IMR-90 (cell line): ENCODE measurements around the gene TBCD. TPM values are rescaled to one million over a fixed set of nuclear protein-coding genes. Genes with fewer than 3 reads are reported as not detected.

Source experiments
- ATAC-seq: fragments of 200-7000 bp; cut with Tn5 transposase; 2 replicates; pipeline ENCODE4 v1.9.1; 2020; ENCODE audit warnings: low read depth, mild to moderate bottlenecking, moderate library complexity
- BruUV-seq: library from RNA; stranded (reverse); fragments of 400-500 nt; replicated peaks from 2 replicates; lab custom pipeline; 2021; lab: Mats Ljungman, UMichigan
- CTCF ChIA-PET: fragments of 300-600 bp; formaldehyde crosslinking; extraction: SDS; loops from one replicate; lab custom pipeline; 2021; ENCODE audit warnings: antibody characterized with exemption; lab: Yijun Ruan, JAX
- POLR2A ChIA-PET: fragments of 300-600 bp; sonication (Branson Sonifier 250); formaldehyde crosslinking; loops from one replicate; lab custom pipeline; 2022; ENCODE audit warnings: antibody characterized with exemption; ENCODE audit not compliant: unreplicated experiment; lab: Charles Lee
- DNase-seq: peaks from one replicate; pipeline ENCODE4 v3.0.0; 2013
- H2AFZ ChIP-seq: replicated peaks from 2 replicates; pipeline ENCODE3; 2013; ENCODE audit warnings: low read length, mild to moderate bottlenecking; ENCODE audit not compliant: poor library complexity
- H2AK5ac ChIP-seq: 2 replicates; pipeline ENCODE4 v1.6.1; 2013; ENCODE audit warnings: low read depth, low read length, inconsistent platforms
- H2AK9ac ChIP-seq: replicated peaks from 2 replicates; pipeline ENCODE3; 2013; ENCODE audit warnings: mild to moderate bottlenecking, low read depth, low read length, moderate library complexity; ENCODE audit not compliant: poor library complexity
- H2BK120ac ChIP-seq: 2 replicates; pipeline ENCODE4 v1.6.1; 2013; ENCODE audit warnings: low read depth, low read length, inconsistent platforms
- H2BK15ac ChIP-seq: 3 replicates; pipeline ENCODE4 v1.6.1; 2013; ENCODE audit warnings: low read depth, low read length, inconsistent platforms
- H2BK20ac ChIP-seq: 2 replicates; pipeline ENCODE4 v1.6.1; 2013; ENCODE audit warnings: low read depth, mild to moderate bottlenecking, inconsistent platforms, low read length, moderate library complexity
- H2BK5ac ChIP-seq: 2 replicates; pipeline ENCODE4 v1.6.1; 2013; ENCODE audit warnings: mild to moderate bottlenecking, low read depth, low read length, inconsistent platforms; ENCODE audit not compliant: poor library complexity, severe bottlenecking
- H3K14ac ChIP-seq: replicated peaks from 2 replicates; pipeline ENCODE4 v1.6.1; 2013; ENCODE audit warnings: low read depth, low read length, inconsistent platforms
- H3K18ac ChIP-seq: 2 replicates; pipeline ENCODE4 v1.6.1; 2013; ENCODE audit warnings: low read depth, low read length, control low read depth
- H3K23ac ChIP-seq: 2 replicates; pipeline ENCODE4 v1.6.1; 2013; ENCODE audit warnings: low read depth, low read length, inconsistent platforms
- H3K27ac ChIP-seq: 2 replicates; pipeline ENCODE4 v1.5.1; 2013; ENCODE audit warnings: mild to moderate bottlenecking, control low read depth, low read length; ENCODE audit not compliant: insufficient read depth
- H3K27me3 ChIP-seq: 2 replicates; pipeline ENCODE4 v1.6.1; 2013; ENCODE audit warnings: low read length; ENCODE audit not compliant: control insufficient read depth, insufficient read depth
- H3K36me3 ChIP-seq: 2 replicates; pipeline ENCODE4 v1.6.1; 2013; ENCODE audit warnings: low read length, mixed read lengths; ENCODE audit not compliant: control insufficient read depth, insufficient read depth
- H3K4ac ChIP-seq: 2 replicates; pipeline ENCODE4 v1.6.1; 2013; ENCODE audit warnings: low read depth, low read length, inconsistent platforms
- H3K4me1 ChIP-seq: 2 replicates; pipeline ENCODE4 v1.6.1; 2013; ENCODE audit warnings: low read length, mixed read lengths; ENCODE audit not compliant: control insufficient read depth, insufficient read depth
- H3K4me2 ChIP-seq: 2 replicates; pipeline ENCODE4 v1.6.1; 2013; ENCODE audit warnings: low read depth, mild to moderate bottlenecking, control low read depth, low read length, moderate library complexity
- H3K4me3 ChIP-seq: 2 replicates; pipeline ENCODE4 v1.5.1; 2013; ENCODE audit warnings: low read depth, mild to moderate bottlenecking, control low read depth, low read length, moderate library complexity; ENCODE audit not compliant: insufficient read depth
- H3K56ac ChIP-seq: 2 replicates; pipeline ENCODE4 v1.6.1; 2013; ENCODE audit warnings: low read length, inconsistent platforms; ENCODE audit not compliant: insufficient read depth; ENCODE audit errors: extremely low read depth
- H3K79me1 ChIP-seq, 2 experiments: 2 replicates each; pipeline ENCODE4 v1.6.1; 2013; ENCODE audit warnings: low read length in 2 of 2, inconsistent platforms in 1 of 2, low read depth in 1 of 2
- H3K9ac ChIP-seq: 2 replicates; pipeline ENCODE4 v1.6.1; 2013; ENCODE audit warnings: low read depth, low read length, control low read depth
- H3K9me1 ChIP-seq: 2 replicates; pipeline ENCODE4 v1.6.1; 2013; ENCODE audit warnings: low read length, inconsistent platforms; ENCODE audit not compliant: insufficient read depth
- H3K9me3 ChIP-seq: 2 replicates; pipeline ENCODE4 v1.6.1; 2013; ENCODE audit warnings: low read length; ENCODE audit not compliant: control insufficient read depth, insufficient read depth
- H4K20me1 ChIP-seq: 2 replicates; pipeline ENCODE4 v1.6.1; 2013; ENCODE audit warnings: low read length, inconsistent platforms; ENCODE audit not compliant: insufficient read depth
- H4K5ac ChIP-seq: 2 replicates; pipeline ENCODE4 v1.6.1; 2013; ENCODE audit warnings: mild to moderate bottlenecking, low read depth, low read length, control low read depth
- H4K8ac ChIP-seq, 2 experiments: 2 replicates each; pipeline ENCODE4 v1.6.1; 2013; ENCODE audit warnings: low read depth in 2 of 2, low read length in 2 of 2, control low read depth in 1 of 2, inconsistent platforms in 1 of 2
- H4K91ac ChIP-seq: 2 replicates; pipeline ENCODE4 v1.6.1; 2013; ENCODE audit warnings: low read depth, low read length, inconsistent platforms; ENCODE audit not compliant: insufficient read depth
- BHLHE40 ChIP-seq: fragments of 150-350 bp; IDR thresholded peaks from 2 replicates; pipeline ENCODE4 v1.6.1; 2016; ENCODE audit warnings: mild to moderate bottlenecking, low read depth, low read length
- CHD1 ChIP-seq: IDR thresholded peaks from 2 replicates; pipeline ENCODE4 v1.6.1; 2012; ENCODE audit warnings: low read depth, low read length, improper control_type of control experiment
- MAFK ChIP-seq: IDR thresholded peaks from 2 replicates; pipeline ENCODE4 v1.6.1; 2012; ENCODE audit warnings: low read depth, low read length, improper control_type of control experiment
- RAD21 ChIP-seq: IDR thresholded peaks from 2 replicates; pipeline ENCODE4 v1.6.1; 2012; ENCODE audit warnings: low read length, improper control_type of control experiment
- RCOR1 ChIP-seq: IDR thresholded peaks from 2 replicates; pipeline ENCODE4 v1.6.1; 2012; ENCODE audit warnings: mild to moderate bottlenecking, low read length, improper control_type of control experiment; ENCODE audit not compliant: insufficient replicate concordance
- SMC3 ChIP-seq: fragments of 150-350 bp; IDR thresholded peaks from 2 replicates; pipeline ENCODE4 v1.6.1; 2016; ENCODE audit warnings: low read depth, mild to moderate bottlenecking, antibody characterized with exemption, low read length, moderate library complexity
- WGBS, 2 experiments: methylation state at CpG; one replicate each; pipeline versions ENCODE4 v1.1.5 to v1.1.7; 2013; ENCODE audit warnings: missing lambda C conversion rate in 2 of 2; ENCODE audit not compliant: insufficient read length in 1 of 2; ENCODE audit errors: extremely low coverage in 2 of 2; 5-methylcytosine and 5-hydroxymethylcytosine counted together
- dilution Hi-C: fragments of 300-500 bp; cut with HindIII; formaldehyde crosslinking; loops from one replicate; pipeline ENCODE4 v1.14.3; 2018; ENCODE audit warnings: low sequenced_read_pairs; ENCODE audit not compliant: unreplicated experiment
- in situ Hi-C: fragments of 300-500 bp; cut with MboI; formaldehyde crosslinking; loops from 3 replicates; pipeline ENCODE4 v1.14.3; 2019; ENCODE audit warnings: low sequenced_read_pairs, inconsistent platforms, mixed read lengths
- intact Hi-C: fragments of 100-400 bp; cut with micrococcal nuclease; formaldehyde crosslinking; loops from 2 replicates; pipeline ENCODE4 v1.10.0; 2022
- polyA plus RNA-seq, 3 experiments: library from polyadenylated mRNA; depleted of rRNA; stranded (reverse); fragments of >200 nt; gene quantifications; 2 replicates each; pipeline ENCODE4 v1.2.3, GENCODE V29; 2012; ENCODE audit warnings: low replicate concordance in 1 of 3
- total RNA-seq: library from RNA; depleted of rRNA; stranded (reverse); fragments of >200 nt; gene quantifications from 2 replicates; pipeline ENCODE4 v1.2.3, GENCODE V29; 2012
- TF ChIP-seq, protein P1 (sequence below): conservative IDR thresholded peaks from 2 replicates; pipeline ENCODE4 v1.5.1; 2012; ENCODE audit warnings: mild to moderate bottlenecking, low read depth, low read length, improper control_type of control experiment

TBCD gene
- total and polyA plus RNA-seq, 2 of the 4 experiments (the other 2 are of a cell fraction) = 21.9 to 54.5 TPM

DNA sequence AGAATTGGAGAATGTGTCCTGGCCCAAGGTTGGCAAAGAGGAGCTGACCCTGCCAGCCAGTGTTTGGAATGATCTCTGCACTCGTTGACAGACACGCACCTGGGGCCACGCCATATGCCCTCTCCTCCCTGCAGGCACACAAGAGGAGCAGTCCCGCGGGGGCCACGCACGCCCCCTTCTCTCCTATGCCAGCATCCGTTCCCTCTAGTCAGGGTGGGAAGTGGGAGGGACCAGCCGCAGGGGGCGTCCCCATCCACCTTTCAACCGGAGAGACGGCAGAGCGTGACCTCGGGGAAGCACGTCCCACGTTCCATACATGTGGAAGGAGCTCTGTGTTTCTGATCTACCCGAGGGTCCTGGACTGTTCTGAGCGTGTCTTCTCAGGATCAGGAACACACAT lies 174.9 kb downstream of the TBCD start:
- BruUV-seq = no TSS peak
- Histone ChIP-seq H3K4ac (no peak overlapping the region), H3K27me3 (no peaks in the 10 kb centered on the region), H3K4me1 (peaks cover 3% of the 10 kb centered on the region), H4K5ac (no peak overlapping the region), H4K91ac (no peak overlapping the region), H2AFZ (no peak overlapping the region), H3K79me1 (no peaks in the 10 kb centered on the region; a peak in 1 of 4 replicates), H3K4me3 (no peak overlapping the region), H3K36me3 (peaks cover 46% of the 10 kb centered on the region), H2BK20ac (no peak overlapping the region), H3K4me2 (no peak overlapping the region), H4K8ac (no peak overlapping the region), H2AK9ac (no peak overlapping the region), H3K23ac (no peak overlapping the region), H2BK15ac (no peak overlapping the region), H3K27ac (no peak overlapping the region), H3K9ac (no peak overlapping the region), H2BK5ac (no peak overlapping the region), H4K20me1 (no peaks in the 10 kb centered on the region; the same call in 1 of the 2 replicates), H3K14ac (no peak overlapping the region), H3K18ac (no peak overlapping the region), H3K9me3 (no peaks in the 10 kb centered on the region), H3K9me1 (no peaks in the 10 kb centered on the region; the same call in 1 of the 2 replicates), H3K56ac (no peak overlapping the region), H2BK120ac (no peak overlapping the region), H2AK5ac (no peak overlapping the region)
- WGBS, 2 experiments = 96% methylated on average over 9 of the region's 18 CpGs; no CpG with 5 or more reads in 1 of the 2 experiments
- dilution Hi-C loops (no loop called here), in situ Hi-C loops (no loop called here), intact Hi-C loops (no loop called here)
- ChIA-PET CTCF (no interaction called here), POLR2A (no interaction called here)
- no peak for ATAC-seq
- DNase-seq = no peak
- TF ChIP-seq MAFK = no peak
- TF ChIP-seq RCOR1 = no peak
- TF ChIP-seq SMC3 = no peak
- TF ChIP-seq RAD21 = no peak
- TF ChIP-seq CHD1 = no peak
- no peak for TF ChIP-seq BHLHE40
- TF ChIP-seq, protein P1, sequence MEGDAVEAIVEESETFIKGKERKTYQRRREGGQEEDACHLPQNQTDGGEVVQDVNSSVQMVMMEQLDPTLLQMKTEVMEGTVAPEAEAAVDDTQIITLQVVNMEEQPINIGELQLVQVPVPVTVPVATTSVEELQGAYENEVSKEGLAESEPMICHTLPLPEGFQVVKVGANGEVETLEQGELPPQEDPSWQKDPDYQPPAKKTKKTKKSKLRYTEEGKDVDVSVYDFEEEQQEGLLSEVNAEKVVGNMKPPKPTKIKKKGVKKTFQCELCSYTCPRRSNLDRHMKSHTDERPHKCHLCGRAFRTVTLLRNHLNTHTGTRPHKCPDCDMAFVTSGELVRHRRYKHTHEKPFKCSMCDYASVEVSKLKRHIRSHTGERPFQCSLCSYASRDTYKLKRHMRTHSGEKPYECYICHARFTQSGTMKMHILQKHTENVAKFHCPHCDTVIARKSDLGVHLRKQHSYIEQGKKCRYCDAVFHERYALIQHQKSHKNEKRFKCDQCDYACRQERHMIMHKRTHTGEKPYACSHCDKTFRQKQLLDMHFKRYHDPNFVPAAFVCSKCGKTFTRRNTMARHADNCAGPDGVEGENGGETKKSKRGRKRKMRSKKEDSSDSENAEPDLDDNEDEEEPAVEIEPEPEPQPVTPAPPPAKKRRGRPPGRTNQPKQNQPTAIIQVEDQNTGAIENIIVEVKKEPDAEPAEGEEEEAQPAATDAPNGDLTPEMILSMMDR = no peak
